Left lung (tissue), 10 donors: Measurements from ENCODE around the gene C11orf24. TPM values are rescaled to one million over a fixed set of nuclear protein-coding genes. Genes with fewer than 3 reads are reported as not detected.
"Not testable (repeated sequence)": the region's sequence is repeated elsewhere in the genome, so short reads cannot be mapped to it uniquely, and the experiment has no call there.

Experiments
- ATAC-seq: fragments of 200-7000 bp; cut with Tn5 transposase; one replicate; pipeline ENCODE4 v1.9.1; 2020; ENCODE audit warnings: moderate library complexity
- DNase-seq, 4 donors: peaks; one replicate each; pipeline ENCODE4 v3.0.0-alpha.2; 2013 to 2020
- H3K27ac ChIP-seq, 2 donors: fragments of 200-600 bp; sonication (generic) in 1 of 2; one replicate each; pipeline versions ENCODE4 v1.5.0 to v1.8.0; 2020 to 2021
- H3K27me3 ChIP-seq, 2 donors: fragments of 200-600 bp; sonication (generic) in 1 of 2; one replicate each; pipeline versions ENCODE4 v1.5.0 to v1.8.0; 2020 to 2021
- H3K36me3 ChIP-seq, 2 donors: fragments of 200-600 bp; sonication (generic) in 1 of 2; one replicate each; pipeline versions ENCODE4 v1.5.0 to v1.8.0; 2020 to 2021
- H3K4me1 ChIP-seq, 2 donors: fragments of 200-600 bp; one replicate each; pipeline ENCODE4 v1.8.0; 2021
- H3K4me3 ChIP-seq, 2 donors: fragments of 200-600 bp; sonication (generic) in 1 of 2; one replicate each; pipeline versions ENCODE4 v1.5.0 to v1.8.0; 2020 to 2021; ENCODE audit warnings: mild to moderate bottlenecking in 1 of 2
- H3K9me3 ChIP-seq, 2 donors: fragments of 200-600 bp; sonication (generic) in 1 of 2; one replicate each; pipeline versions ENCODE4 v1.5.0 to v1.8.0; 2020 to 2021
- CTCF ChIP-seq, 2 donors: fragments of 200-600 bp; sonication (generic) in 1 of 2; IDR thresholded peaks; one replicate each; pipeline versions ENCODE4 v1.5.0 to v1.8.0; 2021; ENCODE audit warnings: antibody characterized with exemption in 2 of 2
- intact Hi-C, 2 donors: fragments of 100-400 bp; cut with DNase I; formaldehyde crosslinking; loops; one replicate each; pipeline versions ENCODE4 v1.11.2 to v1.14.2; 2022
- polyA plus RNA-seq, 6 donors: library from polyadenylated mRNA; unstranded; fragments of 120-200 nt; gene quantifications; one replicate each; pipeline ENCODE4 v1.2.1, GENCODE V29; 2013; ENCODE audit not compliant: insufficient read length in 6 of 6
- total RNA-seq, 2 donors: library from RNA; stranded (reverse); fragmentation: NEBNext Ultra II Directional; extraction: Animal tissue kit (Norgen Biotek cat#: 25700); gene quantifications; one replicate each; pipeline ENCODE4 v1.2.1, GENCODE V29; 2021
- donor health status: DM: no; HTN: yes; CAD: no.
- donor health status: DM: no; HTN: no; CAD: no.

Gene C11orf24
- total and polyA plus RNA-seq, 8 donors, result 17.5 to 50.9 (median 24.4) TPM

GRCh38 chr11:68303982-68304780, 32.4 kb upstream of the C11orf24 start:
- H3K27ac ChIP-seq, result no peak overlapping the region
- H3K4me1 ChIP-seq, result peaks cover 0 to 9% of the 10 kb centered on the region in 2 donors
- intact Hi-C loops, result no loop called here
- DNase-seq (no peak), ATAC-seq (no peak)
- no peaks in the 10 kb centered on the region for H3K9me3 ChIP-seq
- TF ChIP-seq CTCF (IDR thresholded peaks at IDR 0.05), result no peak
- no peaks in the 10 kb centered on the region for H3K36me3 ChIP-seq
- no peak overlapping the region for H3K4me3 ChIP-seq
- H3K27me3 ChIP-seq, result no peaks in the 10 kb centered on the region

- ATAC-seq (peak; percentile 27), DNase-seq (no peak)
- Histone ChIP-seq H3K27ac (no peak overlapping the region), H3K27me3 (no peaks in the 10 kb centered on the region), H3K9me3 (no peaks in the 10 kb centered on the region), H3K4me1 (peaks cover 0 to 15% of the 10 kb centered on the region in 2 donors), H3K4me3 (no peak overlapping the region), H3K36me3 (no peaks in the 10 kb centered on the region)
- intact Hi-C loops, result no loop called here
- no peak for TF ChIP-seq CTCF (IDR thresholded peaks at IDR 0.05)
These were observed 31.3 kb upstream of the C11orf24 start for GRCh38 chr11:68303083-68303482.

- TF ChIP-seq CTCF (IDR thresholded peaks at IDR 0.05), result no peak
- no peak for DNase-seq
- Histone ChIP-seq H3K4me1 (peaks cover 3 to 19% of the 10 kb centered on the region in 2 donors), H3K9me3 (no peaks in the 10 kb centered on the region), H3K36me3 (no peaks in the 10 kb centered on the region), H3K27ac (no peak overlapping the region), H3K4me3 (no peak overlapping the region), H3K27me3 (no peaks in the 10 kb centered on the region)
- intact Hi-C loops, result no loop called here
- ATAC-seq, result no peak
These were observed 30.9 kb upstream of the C11orf24 start for GRCh38 chr11:68302670-68303069.

- ATAC-seq (no peak), DNase-seq (no peak)
- Histone ChIP-seq H3K4me3 (no peak overlapping the region), H3K9me3 (no peaks in the 10 kb centered on the region), H3K27ac (no peak overlapping the region), H3K27me3 (no peaks in the 10 kb centered on the region), H3K36me3 (no peaks in the 10 kb centered on the region), H3K4me1 (peaks cover 3 to 23% of the 10 kb centered on the region in 2 donors)
- no peak for TF ChIP-seq CTCF (IDR thresholded peaks at IDR 0.05)
- intact Hi-C loops, result no loop called here
These were observed 30.5 kb upstream of the C11orf24 start for GRCh38 chr11:68302256-68302655.

- Histone ChIP-seq H3K4me3 (no peak overlapping the region), H3K27me3 (no peaks in the 10 kb centered on the region), H3K4me1 (peaks cover 3 to 23% of the 10 kb centered on the region in 2 donors), H3K27ac (no peak overlapping the region), H3K36me3 (no peaks in the 10 kb centered on the region), H3K9me3 (no peaks in the 10 kb centered on the region)
- TF ChIP-seq CTCF (IDR thresholded peaks at IDR 0.05), result no peak
- ATAC-seq, result no peak
- no peak for DNase-seq
- intact Hi-C loops, result no loop called here
These were observed 28.5 kb upstream of the C11orf24 start for GRCh38 chr11:68300076-68300830.

GRCh38 chr11:68299517-68299879, 27.7 kb upstream of the C11orf24 start:
- intact Hi-C loops, result loop anchor here in 1 of 2 donors (5.0 kb wide), 1 partner anchor 42 kb away; no protein-coding TSS in a partner anchor
- H3K4me3 ChIP-seq, ATAC-seq, DNase-seq, H3K36me3 ChIP-seq, H3K9me3 ChIP-seq, H3K27me3 ChIP-seq, H3K27ac ChIP-seq: not testable (repeated sequence)
- peaks cover 3 to 23% of the 10 kb centered on the region in 2 donors for H3K4me1 ChIP-seq
